HG03025 (cell line): ENCODE results near the gene CCDC107.

Experiments used
- ATAC-seq: cut with Tn5 transposase; IDR thresholded peaks from one replicate; pipeline ENCODE4 v1.9.1; 2021; ENCODE audit warnings: mild to moderate bottlenecking, moderate library complexity; ENCODE audit not compliant: unreplicated experiment, low FRiP score

The CCDC107 gene

DNA sequence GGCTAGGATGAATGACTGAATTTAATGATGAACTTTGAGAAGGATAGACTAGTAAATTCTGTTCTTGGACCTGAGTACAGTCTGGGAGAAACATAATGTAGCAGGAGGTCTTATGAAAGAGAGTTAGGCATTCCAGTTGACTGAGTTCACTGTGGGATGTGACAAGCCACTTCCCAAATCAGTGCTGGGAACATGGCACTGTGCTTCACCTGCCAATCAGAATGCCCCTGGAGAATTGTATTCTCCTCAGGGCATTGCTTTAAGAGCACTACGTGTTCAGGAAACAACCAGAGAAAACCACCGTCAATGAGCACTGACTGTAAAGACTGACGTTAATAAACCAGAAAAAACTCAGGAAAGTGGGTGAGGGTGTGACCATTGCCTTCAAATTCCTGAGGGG is 1.2 kb downstream of the CCDC107 start:
- no peak for ATAC-seq

- ATAC-seq = no peak
These were observed 2.9 kb downstream of the CCDC107 start for GRCh38 chr9:35660966-35661415.

DNA sequence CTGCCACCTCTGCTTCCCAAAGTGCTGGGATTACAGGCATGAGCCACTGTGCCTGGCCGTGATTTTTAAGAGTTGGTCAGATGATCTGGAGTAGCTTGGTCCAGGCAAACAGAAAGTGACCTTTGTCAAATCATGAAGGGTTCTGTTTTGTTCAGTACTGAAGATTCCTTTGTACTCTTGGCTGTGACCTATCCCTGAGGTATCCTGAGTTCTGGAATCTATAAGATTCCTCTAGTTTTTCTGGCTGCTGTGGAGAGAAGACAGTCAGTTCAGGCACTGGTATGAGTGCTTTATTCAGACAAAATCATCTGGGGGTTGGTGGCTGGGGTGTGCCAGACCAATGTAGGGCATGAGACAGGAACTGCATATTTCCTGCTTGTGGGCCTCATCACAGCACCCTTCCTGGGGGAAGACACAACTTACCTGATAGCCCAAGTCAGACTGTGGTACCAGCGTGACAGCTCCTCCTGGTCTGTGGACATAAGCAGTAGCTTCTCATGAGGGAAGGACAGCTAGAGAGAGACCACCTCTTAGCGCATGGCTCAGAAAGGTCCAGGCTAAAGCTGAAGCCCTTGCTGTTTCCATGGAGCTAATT is 3.8 kb downstream of the CCDC107 start:
- ATAC-seq = no peak

GRCh38 chr9:35662437-35662836 is 4.3 kb downstream of the CCDC107 start:
- ATAC-seq = no peak

- ATAC-seq = peak; percentile 63
These were observed 6.7 kb downstream of the CCDC107 start, which contains the start of gene ARHGEF39 for GRCh38 chr9:35664531-35665470. TSS of gene ARHGEF39 (minus strand) at chr9:35665195. CDS start at chr9:35665169, 26 bp downstream.

- no peak for ATAC-seq
These were observed 7.4 kb downstream of the CCDC107 start for GRCh38 chr9:35665471-35665818.

GRCh38 chr9:35666045-35666444 is 8.0 kb downstream of the CCDC107 start:
- ATAC-seq = no peak

DNA sequence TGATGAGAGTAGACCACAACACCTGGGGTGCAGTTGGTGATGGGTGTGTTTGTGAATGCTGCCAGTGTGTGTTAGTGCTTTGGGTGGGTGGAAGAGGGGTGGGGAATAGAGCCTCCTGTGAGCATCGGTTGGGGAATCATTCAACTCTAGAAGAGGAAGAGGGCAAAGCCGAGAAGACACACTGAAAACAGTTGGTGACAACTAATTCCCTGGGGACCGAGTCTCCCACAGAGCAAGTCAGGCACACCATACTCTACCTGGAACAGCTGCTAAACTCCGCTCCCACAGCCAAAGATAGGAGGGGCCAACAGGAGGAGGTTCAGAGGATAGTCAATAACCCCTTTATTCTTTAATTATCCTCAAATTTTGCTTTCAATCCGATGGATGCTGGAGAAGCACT is 8.5 kb downstream of the CCDC107 start:
- ATAC-seq = no peak

DNA sequence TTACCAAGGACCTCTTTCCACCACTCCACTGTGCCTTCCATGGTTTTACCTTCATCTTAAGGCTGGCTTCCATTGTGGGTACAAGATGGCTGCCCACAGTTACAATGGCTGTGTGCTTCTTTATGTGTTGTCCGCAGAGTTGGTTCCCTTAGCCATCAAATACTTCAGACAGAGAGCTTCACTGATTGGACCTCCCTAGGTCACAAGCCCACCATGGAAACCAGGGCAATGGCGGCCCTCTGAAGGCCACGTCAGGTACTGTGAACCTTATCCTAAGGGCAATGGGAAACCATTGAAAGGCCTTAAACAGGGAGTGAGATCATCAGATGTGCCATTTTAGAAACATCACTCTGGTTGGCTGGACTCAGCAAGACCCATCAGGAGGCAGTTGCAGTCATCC is 9.8 kb downstream of the CCDC107 start:
- no peak for ATAC-seq

DNA sequence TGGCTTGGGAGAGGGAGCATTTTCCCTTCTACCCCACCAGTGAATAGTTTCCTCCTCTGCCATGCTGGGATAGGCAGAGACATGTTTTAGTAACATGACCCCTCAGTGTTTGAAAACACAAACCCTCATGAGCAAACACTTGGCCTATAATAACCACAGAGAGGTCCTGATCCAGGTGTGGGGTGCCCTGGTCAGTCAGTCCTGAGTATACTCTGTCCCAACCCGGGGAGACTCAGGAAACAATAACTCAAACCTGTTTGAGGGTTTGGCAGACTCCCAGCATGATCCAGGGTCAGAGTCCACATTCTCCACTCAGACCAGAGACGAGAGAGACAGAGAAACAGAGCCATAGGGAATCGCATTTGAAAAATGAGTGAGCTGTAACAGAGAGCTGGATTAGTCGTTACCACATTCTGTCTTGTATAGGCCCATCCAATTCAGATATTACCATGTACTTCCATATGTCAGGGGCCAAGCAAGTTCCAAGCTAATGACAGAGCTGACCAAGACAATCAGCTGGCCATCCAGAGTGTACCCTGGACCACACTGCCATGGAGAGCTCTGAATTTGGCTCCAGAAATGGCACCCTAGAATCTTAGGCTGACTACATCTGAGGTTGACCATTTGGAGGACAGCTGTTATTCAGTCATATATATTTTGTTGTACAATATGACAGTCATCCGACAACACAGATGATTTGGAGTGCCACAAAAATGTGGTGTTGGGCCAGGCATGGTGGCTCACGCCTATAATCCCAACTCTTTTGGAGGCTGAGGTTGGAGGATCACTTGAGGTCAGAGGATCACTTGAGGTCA is 11.4 kb downstream of the CCDC107 start:
- ATAC-seq = no peak

DNA sequence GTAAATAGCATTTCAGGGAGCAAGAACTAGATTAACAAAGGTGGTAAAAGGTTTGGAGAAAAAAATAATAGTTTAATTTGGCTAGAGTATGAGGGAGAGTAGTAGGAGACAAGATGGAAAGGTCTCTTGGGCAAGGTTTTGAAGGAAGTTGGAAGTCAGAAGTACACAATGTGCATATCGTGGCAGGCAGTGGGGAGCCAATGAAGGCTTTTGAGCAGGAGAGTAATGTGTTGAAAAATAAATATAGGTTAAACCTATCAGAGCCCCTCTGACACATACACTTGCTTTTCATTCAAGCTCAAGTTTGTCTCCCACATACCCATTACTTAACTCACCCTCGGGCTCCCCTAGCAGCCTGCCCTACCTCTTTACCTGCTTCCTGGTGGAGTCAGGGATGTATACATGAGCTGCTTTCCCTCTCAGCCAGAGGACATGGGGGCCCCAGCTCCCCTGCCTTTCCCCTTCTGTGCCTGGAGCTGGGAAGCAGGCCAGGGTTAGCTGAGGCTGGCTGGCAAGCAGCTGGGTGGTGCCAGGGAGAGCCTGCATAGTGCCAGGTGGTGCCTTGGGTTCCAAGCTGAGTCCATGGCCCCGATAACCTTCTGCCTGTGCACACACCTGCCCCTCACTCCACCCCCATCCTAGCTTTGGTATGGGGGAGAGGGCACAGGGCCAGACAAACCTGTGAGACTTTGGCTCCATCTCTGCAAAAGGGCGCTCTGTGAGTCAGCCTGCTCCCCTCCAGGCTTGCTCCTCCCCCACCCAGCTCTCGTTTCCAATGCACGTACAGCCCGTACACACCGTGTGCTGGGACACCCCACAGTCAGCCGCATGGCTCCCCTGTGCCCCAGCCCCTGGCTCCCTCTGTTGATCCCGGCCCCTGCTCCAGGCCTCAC is 15.3 kb downstream of the CCDC107 start, which contains the start of gene CA9:
TSS of gene CA9 (plus strand) at position 797 of the 893 bp plus-strand sequence. CDS start at position 829, 32 bp downstream.
- no peak for ATAC-seq

DNA sequence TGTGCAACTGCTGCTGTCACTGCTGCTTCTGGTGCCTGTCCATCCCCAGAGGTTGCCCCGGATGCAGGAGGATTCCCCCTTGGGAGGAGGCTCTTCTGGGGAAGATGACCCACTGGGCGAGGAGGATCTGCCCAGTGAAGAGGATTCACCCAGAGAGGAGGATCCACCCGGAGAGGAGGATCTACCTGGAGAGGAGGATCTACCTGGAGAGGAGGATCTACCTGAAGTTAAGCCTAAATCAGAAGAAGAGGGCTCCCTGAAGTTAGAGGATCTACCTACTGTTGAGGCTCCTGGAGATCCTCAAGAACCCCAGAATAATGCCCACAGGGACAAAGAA is 15.9 kb downstream of the CCDC107 start:
- ATAC-seq = no peak

DNA sequence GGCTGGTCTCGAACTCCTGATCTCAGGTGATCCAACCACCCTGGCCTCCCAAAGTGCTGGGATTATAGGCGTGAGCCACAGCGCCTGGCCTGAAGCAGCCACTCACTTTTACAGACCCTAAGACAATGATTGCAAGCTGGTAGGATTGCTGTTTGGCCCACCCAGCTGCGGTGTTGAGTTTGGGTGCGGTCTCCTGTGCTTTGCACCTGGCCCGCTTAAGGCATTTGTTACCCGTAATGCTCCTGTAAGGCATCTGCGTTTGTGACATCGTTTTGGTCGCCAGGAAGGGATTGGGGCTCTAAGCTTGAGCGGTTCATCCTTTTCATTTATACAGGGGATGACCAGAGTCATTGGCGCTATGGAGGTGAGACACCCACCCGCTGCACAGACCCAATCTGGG is 17.1 kb downstream of the CCDC107 start:
- no peak for ATAC-seq

DNA sequence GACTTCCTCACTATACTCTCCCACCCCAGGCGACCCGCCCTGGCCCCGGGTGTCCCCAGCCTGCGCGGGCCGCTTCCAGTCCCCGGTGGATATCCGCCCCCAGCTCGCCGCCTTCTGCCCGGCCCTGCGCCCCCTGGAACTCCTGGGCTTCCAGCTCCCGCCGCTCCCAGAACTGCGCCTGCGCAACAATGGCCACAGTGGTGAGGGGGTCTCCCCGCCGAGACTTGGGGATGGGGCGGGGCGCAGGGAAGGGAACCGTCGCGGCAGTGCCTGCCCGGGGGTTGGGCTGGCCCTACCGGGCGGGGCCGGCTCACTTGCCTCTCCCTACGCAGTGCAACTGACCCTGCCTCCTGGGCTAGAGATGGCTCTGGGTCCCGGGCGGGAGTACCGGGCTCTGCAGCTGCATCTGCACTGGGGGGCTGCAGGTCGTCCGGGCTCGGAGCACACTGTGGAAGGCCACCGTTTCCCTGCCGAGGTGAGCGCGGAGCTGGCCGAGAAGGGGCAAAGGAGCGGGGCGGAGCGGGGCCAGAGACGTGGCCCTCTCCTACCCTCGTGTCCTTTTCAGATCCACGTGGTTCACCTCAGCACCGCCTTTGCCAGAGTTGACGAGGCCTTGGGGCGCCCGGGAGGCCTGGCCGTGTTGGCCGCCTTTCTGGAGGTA is 17.8 kb downstream of the CCDC107 start:
- ATAC-seq = no peak

GRCh38 chr9:35679091-35679490 is 21.0 kb downstream of the CCDC107 start:
- no peak for ATAC-seq

DNA sequence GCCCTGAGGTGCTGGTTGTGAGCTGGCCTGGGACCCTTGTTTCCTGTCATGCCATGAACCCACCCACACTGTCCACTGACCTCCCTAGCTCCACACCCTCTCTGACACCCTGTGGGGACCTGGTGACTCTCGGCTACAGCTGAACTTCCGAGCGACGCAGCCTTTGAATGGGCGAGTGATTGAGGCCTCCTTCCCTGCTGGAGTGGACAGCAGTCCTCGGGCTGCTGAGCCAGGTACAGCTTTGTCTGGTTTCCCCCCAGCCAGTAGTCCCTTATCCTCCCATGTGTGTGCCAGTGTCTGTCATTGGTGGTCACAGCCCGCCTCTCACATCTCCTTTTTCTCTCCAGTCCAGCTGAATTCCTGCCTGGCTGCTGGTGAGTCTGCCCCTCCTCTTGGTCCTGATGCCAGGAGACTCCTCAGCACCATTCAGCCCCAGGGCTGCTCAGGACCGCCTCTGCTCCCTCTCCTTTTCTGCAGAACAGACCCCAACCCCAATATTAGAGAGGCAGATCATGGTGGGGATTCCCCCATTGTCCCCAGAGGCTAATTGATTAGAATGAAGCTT is 21.8 kb downstream of the CCDC107 start:
- no peak for ATAC-seq

GRCh38 chr9:35680331-35681105 is 22.4 kb downstream of the CCDC107 start:
- no peak for ATAC-seq

- no peak for ATAC-seq
These were observed 23.4 kb downstream of the CCDC107 start for GRCh38 chr9:35681341-35682002.
